Measurements from ENCODE around the gene SMARCC2. TPM values are rescaled to one million over a fixed set of nuclear protein-coding genes. Genes with fewer than 3 reads are reported as not detected.

SMARCC2 gene
- total and polyA plus RNA-seq, 9 of the 15 experiments (the other 6 are each of a cell fraction or from before 2014, with no cell fraction given) = 11.9 to 86.0 (median 36.6) TPM

- H3K27me3 ChIP-seq (ENCODE audit: control insufficient read depth in 2 of 2, insufficient read depth in 2 of 2, low read length in 2 of 2) = no peaks in the 10 kb centered on the region
- ChIA-PET POLR2A (interaction anchor here (0.6 to 1.7 kb wide), 6 partner anchors 9 to 99 kb away, joined by 3 to 7 read pairs (median 4); no protein-coding TSS in a partner anchor), CTCF (ENCODE audit: low intra/inter-chr PET ratio) (no interaction called here)
- H3K4me1 ChIP-seq (replicated peaks in 1 of 2; ENCODE audit: control insufficient read depth in 2 of 2, insufficient read depth in 2 of 2, low read length in 2 of 2) = peaks cover 2 to 4% of the 10 kb centered on the region in 2 experiments; a peak in 2 of 5 replicates
- in situ Hi-C loops (cut with MboI) (no loop called here), intact Hi-C loops (cut with micrococcal nuclease) (no loop called here)
- H3K9me1 ChIP-seq (ENCODE audit: control insufficient read depth, insufficient read depth, low read length) = no peaks in the 10 kb centered on the region
- BruUV-seq (replicated peaks) = no TSS peak
- H3K4me3 ChIP-seq = no peak overlapping the region
- no peak overlapping the region for H3K9ac ChIP-seq (ENCODE audit: insufficient read depth in 1 of 2, low read depth in 2 of 2, low read length in 2 of 2)
- no peak overlapping the region for H3K4me2 ChIP-seq (ENCODE audit: insufficient read depth, low read length)
- DNase-seq (ENCODE audit: extremely low read depth in 1 of 4, low spot score in 3 of 4) (no peak), ATAC-seq (peak; percentile 1), FAIRE-seq (no peak)
- 90% methylated on average over 2 of the region's 3 CpGs for WGBS (ENCODE audit: insufficient coverage, low coverage, missing lambda C conversion rate)
- 0 out of 2 replicates have a peak, but pooled peaks cover 3% of the 10 kb centered on the region for H4K20me1 ChIP-seq (replicated peaks; ENCODE audit: control insufficient read depth, insufficient read depth, low read length)
- H3K36me3 ChIP-seq (ENCODE audit: control insufficient read depth, insufficient read depth, low read length) = peaks cover 56% of the 10 kb centered on the region
- no peaks in the 10 kb centered on the region for H3K9me3 ChIP-seq (replicated peaks; ENCODE audit: control insufficient read depth, insufficient read depth, low read depth, low read length)
- H2AFZ ChIP-seq (ENCODE audit: low read depth, low read length) = no peak overlapping the region
- H3K27ac ChIP-seq (ENCODE audit: extremely low read depth, low read depth, low read length) = no peak overlapping the region
- no peaks in the 10 kb centered on the region for H3K79me2 ChIP-seq (ENCODE audit: control insufficient read depth, insufficient read depth, low read length)
- TF ChIP-seq GTF3C2 (IDR thresholded peaks at IDR 0.05; ENCODE audit: borderline replicate concordance, extremely low read depth, insufficient read length) = no peak
- no peak for TF ChIP-seq ZBTB8A (IDR thresholded peaks at IDR 0.05; ENCODE audit: partially characterized antibody)
- no peak for TF ChIP-seq GABPB2 (CRISPR knock-in tag; conservative IDR thresholded peaks at IDR 0.05)
- no peak for TF ChIP-seq ZNF407 (IDR thresholded peaks at IDR 0.05; ENCODE audit: low read depth)
- peak; percentile 81 for TF ChIP-seq MAFF (IDR thresholded peaks at IDR 0.05; ENCODE audit: low read length)
- no peak for TF ChIP-seq RBBP5 (IDR thresholded peaks at IDR 0.05; ENCODE audit: borderline replicate concordance, insufficient read depth, low read length, poor library complexity, severe bottlenecking)
- no peak for TF ChIP-seq ZZZ3 (IDR thresholded peaks at IDR 0.05)
- no peak for TF ChIP-seq SMARCE1 (IDR thresholded peaks at IDR 0.05)
- peak; percentile 72; the same call in 1 of the 2 replicates for TF ChIP-seq MAFK (IDR thresholded peaks at IDR 0.05; ENCODE audit: low read length)
- TF ChIP-seq CREB1 (IDR thresholded peaks at IDR 0.05) = no peak
- no peak for TF ChIP-seq CREB1 (CRISPR knock-in tag; IDR thresholded peaks at IDR 0.05)
- no peak for TF ChIP-seq SNAPC5 (CRISPR knock-in tag; IDR thresholded peaks at IDR 0.05)
- no peak for TF ChIP-seq MTA2 (IDR thresholded peaks at IDR 0.05; ENCODE audit: low read depth)
Measured at GRCh38 chr12:56145217-56145616, 44.1 kb downstream of the SMARCC2 start.

Data from K562 (cell line).